Thyroid gland (tissue), 4 donors: Measurements from ENCODE around the gene NUP62CL. TPM values are rescaled to one million over a fixed set of nuclear protein-coding genes. Genes with fewer than 3 reads are reported as not detected.
"Not testable (repeated sequence)": the region's sequence is repeated elsewhere in the genome, so short reads cannot be mapped to it uniquely, and the experiment has no call there.

Experiments used
- DNase-seq, 2 donors: peaks; one replicate each; pipeline ENCODE4 v3.0.0-alpha.2; 2019
- H3K27ac ChIP-seq, 3 donors: fragments of 200-600 bp; sonication (generic); 1 replicate in 2 of 3; 2 replicates in 1 of 3; pipeline ENCODE4 v1.5.1; 2016 to 2019; ENCODE audit warnings: mild to moderate bottlenecking in 1 of 3, moderate library complexity in 1 of 3
- H3K27me3 ChIP-seq: fragments of 200-600 bp; sonication (generic); one replicate; pipeline ENCODE4 v1.5.1; 2019
- H3K36me3 ChIP-seq, 2 donors: fragments of 200-600 bp; sonication (generic); one replicate each; pipeline ENCODE4 v1.5.1; 2016 to 2019
- H3K4me1 ChIP-seq, 2 donors: fragments of 200-600 bp; sonication (generic); one replicate each; pipeline ENCODE4 v1.5.1; 2017 to 2019
- H3K4me3 ChIP-seq, 3 donors: fragments of 200-600 bp; sonication (generic); replicated peaks in 1 of 3; 1 replicate in 2 of 3; 2 replicates in 1 of 3; pipeline ENCODE4 v1.5.1; 2016; ENCODE audit warnings: mild to moderate bottlenecking in 1 of 3
- H3K9me3 ChIP-seq: fragments of 200-600 bp; sonication (generic); one replicate; pipeline ENCODE4 v1.5.1; 2017
- CTCF ChIP-seq, 6 experiments: fragments of 200-600 bp in 3 of 6; fragments of 450-650 bp in 3 of 6; sonication (generic) in 3 of 6; IDR thresholded peaks; one replicate each; pipeline ENCODE4 v1.5.1; 2016 to 2019; ENCODE audit warnings: antibody characterized with exemption in 6 of 6, mild to moderate bottlenecking in 2 of 6, inconsistent platforms in 1 of 6, moderate library complexity in 1 of 6
- POLR2A ChIP-seq, 2 donors: fragments of 450-650 bp; IDR thresholded peaks; one replicate each; pipeline ENCODE4 v1.6.1; 2017; ENCODE audit warnings: antibody characterized with exemption in 2 of 2, mild to moderate bottlenecking in 2 of 2, moderate library complexity in 1 of 2
- WGBS, 2 donors: methylation state at CpG; one replicate each; pipeline ENCODE4 v1.1.5; 2017; 5-methylcytosine and 5-hydroxymethylcytosine counted together
- intact Hi-C: fragments of 100-400 bp; cut with DNase I; formaldehyde crosslinking; loops from one replicate; pipeline ENCODE4 v1.15.1; 2023
- total RNA-seq, 4 donors: library from RNA; depleted of rRNA; stranded (reverse); fragments of >200 nt; gene quantifications; one replicate each; pipeline ENCODE4 v1.2.3, GENCODE V29; 2016

NUP62CL gene
- total RNA-seq, 4 donors from 2014 or later: 10.6 to 16.1 (median 15.3) TPM

- no peak overlapping the region for H3K4me3 ChIP-seq
- H3K27ac ChIP-seq: no peak overlapping the region
- no peaks in the 10 kb centered on the region for H3K4me1 ChIP-seq
- H3K36me3 ChIP-seq: no peaks in the 10 kb centered on the region
- intact Hi-C loops: no loop called here
- H3K27me3 ChIP-seq: no peaks in the 10 kb centered on the region
- DNase-seq: no peak
- no peaks in the 10 kb centered on the region for H3K9me3 ChIP-seq
- TF ChIP-seq CTCF (IDR thresholded peaks at IDR 0.05) (no peak), POLR2A (IDR thresholded peaks at IDR 0.05) (no peak)
Observed at GRCh38 chrX:107168257-107168656, 38.0 kb downstream of the NUP62CL start.

GRCh38 chrX:107167163-107167921 is 38.9 kb downstream of the NUP62CL start:
- Histone ChIP-seq H3K27me3 (no peaks in the 10 kb centered on the region), H3K27ac (no peak overlapping the region), H3K36me3 (no peaks in the 10 kb centered on the region), H3K4me3 (no peak overlapping the region), H3K9me3 (no peaks in the 10 kb centered on the region), H3K4me1 (no peaks in the 10 kb centered on the region)
- intact Hi-C loops: no loop called here
- TF ChIP-seq CTCF (IDR thresholded peaks at IDR 0.05) (no peak), POLR2A (IDR thresholded peaks at IDR 0.05) (no peak)
- no peak for DNase-seq
- WGBS, 2 donors: 92 to 94% methylated on average over 3 of the region's 3 CpGs

GRCh38 chrX:107157618-107158017 is 48.6 kb downstream of the NUP62CL start:
- H3K4me3 ChIP-seq, H3K27ac ChIP-seq, H3K4me1 ChIP-seq, H3K27me3 ChIP-seq, intact Hi-C loops, DNase-seq, H3K36me3 ChIP-seq, H3K9me3 ChIP-seq: not testable (repeated sequence)
- WGBS, 2 donors: 88% methylated on average over 3 of the region's 4 CpGs; no CpG with 5 or more reads in 1 of the 2 donors

- H3K36me3 ChIP-seq, H3K9me3 ChIP-seq, H3K4me3 ChIP-seq, H3K27me3 ChIP-seq, intact Hi-C loops, H3K4me1 ChIP-seq, H3K27ac ChIP-seq: not testable (repeated sequence)
- WGBS, 2 donors: 8 to 39% methylated on average over 3 to 10 of the region's 32 CpGs
- DNase-seq: peak in 1 of 2 donors; percentile 1
Observed at GRCh38 chrX:107155621-107156430, 50.4 kb downstream of the NUP62CL start.

- no peaks in the 10 kb centered on the region for H3K36me3 ChIP-seq
- 80 to 91% methylated on average over 4 to 5 of the region's 6 CpGs for WGBS, 2 donors
- H3K4me1 ChIP-seq: no peaks in the 10 kb centered on the region
- no peak overlapping the region for H3K27ac ChIP-seq
- H3K4me3 ChIP-seq: no peak overlapping the region
- H3K9me3 ChIP-seq: no peaks in the 10 kb centered on the region
- H3K27me3 ChIP-seq: no peaks in the 10 kb centered on the region
- DNase-seq: no peak
- TF ChIP-seq POLR2A (IDR thresholded peaks at IDR 0.05): no peak
- no peak for TF ChIP-seq CTCF (IDR thresholded peaks at IDR 0.05)
- intact Hi-C loops: no loop called here
Observed at GRCh38 chrX:107154787-107155620, 51.2 kb downstream of the NUP62CL start.
